Mucosa of descending colon (tissue), 3 donors: ENCODE results near the gene CLDN6. TPM values are rescaled to one million over a fixed set of nuclear protein-coding genes. Genes with fewer than 3 reads are reported as not detected.
"Not testable (repeated sequence)": the region's sequence is repeated elsewhere in the genome, so short reads cannot be mapped to it uniquely, and the experiment has no call there.

Experiments
- ATAC-seq: fragments of 200-7000 bp; cut with Tn5 transposase; one replicate; pipeline ENCODE4 v1.9.1; 2020; ENCODE audit warnings: mild to moderate bottlenecking, moderate library complexity
- DNase-seq, 3 donors: peaks; one replicate each; pipeline ENCODE4 v3.0.0-alpha.2; 2020
- H3K36me3 ChIP-seq: fragments of 200-600 bp; one replicate; pipeline ENCODE4 v1.8.0; 2021; ENCODE audit warnings: low read depth, mild to moderate bottlenecking
- H3K4me1 ChIP-seq: fragments of 200-600 bp; one replicate; pipeline ENCODE4 v1.8.0; 2021; ENCODE audit warnings: low read depth, mild to moderate bottlenecking
- H3K4me3 ChIP-seq: fragments of 200-600 bp; one replicate; pipeline ENCODE4 v1.8.0; 2021; ENCODE audit warnings: mild to moderate bottlenecking
- H3K9me3 ChIP-seq: fragments of 200-600 bp; one replicate; pipeline ENCODE4 v1.8.0; 2021; ENCODE audit warnings: mild to moderate bottlenecking
- intact Hi-C, 2 donors: fragments of 100-400 bp; cut with DNase I in 1 of 2; cut with micrococcal nuclease in 1 of 2; formaldehyde crosslinking; loops; one replicate each; pipeline versions ENCODE4 v1.11.0 to v1.11.1; 2022; cut with DNase I, micrococcal nuclease
- total RNA-seq, 3 donors: library from RNA; stranded (reverse); fragmentation: NEBNext Ultra II Directional in 2 of 3; extraction: Animal tissue kit (Norgen Biotek cat#: 25700) in 2 of 3; gene quantifications; one replicate each; pipeline versions ENCODE4 v1.2.1 to v1.2.4, GENCODE V29; 2021 to 2023
- TF ChIP-seq, protein P1 (sequence below): fragments of 200-600 bp; IDR thresholded peaks from one replicate; pipeline ENCODE4 v1.8.0; 2022; ENCODE audit warnings: antibody characterized with exemption, mild to moderate bottlenecking
- donor health status: DM: no; HTN: no; CAD: no; lungs with moderate emphysema.
- donor health status: DM: no; HTN: no; CAD: no.
- donor health status: DM: no; HTN: yes; CAD: no.

The CLDN6 gene
- total RNA-seq, 3 donors from 2014 or later, result not detected

DNA sequence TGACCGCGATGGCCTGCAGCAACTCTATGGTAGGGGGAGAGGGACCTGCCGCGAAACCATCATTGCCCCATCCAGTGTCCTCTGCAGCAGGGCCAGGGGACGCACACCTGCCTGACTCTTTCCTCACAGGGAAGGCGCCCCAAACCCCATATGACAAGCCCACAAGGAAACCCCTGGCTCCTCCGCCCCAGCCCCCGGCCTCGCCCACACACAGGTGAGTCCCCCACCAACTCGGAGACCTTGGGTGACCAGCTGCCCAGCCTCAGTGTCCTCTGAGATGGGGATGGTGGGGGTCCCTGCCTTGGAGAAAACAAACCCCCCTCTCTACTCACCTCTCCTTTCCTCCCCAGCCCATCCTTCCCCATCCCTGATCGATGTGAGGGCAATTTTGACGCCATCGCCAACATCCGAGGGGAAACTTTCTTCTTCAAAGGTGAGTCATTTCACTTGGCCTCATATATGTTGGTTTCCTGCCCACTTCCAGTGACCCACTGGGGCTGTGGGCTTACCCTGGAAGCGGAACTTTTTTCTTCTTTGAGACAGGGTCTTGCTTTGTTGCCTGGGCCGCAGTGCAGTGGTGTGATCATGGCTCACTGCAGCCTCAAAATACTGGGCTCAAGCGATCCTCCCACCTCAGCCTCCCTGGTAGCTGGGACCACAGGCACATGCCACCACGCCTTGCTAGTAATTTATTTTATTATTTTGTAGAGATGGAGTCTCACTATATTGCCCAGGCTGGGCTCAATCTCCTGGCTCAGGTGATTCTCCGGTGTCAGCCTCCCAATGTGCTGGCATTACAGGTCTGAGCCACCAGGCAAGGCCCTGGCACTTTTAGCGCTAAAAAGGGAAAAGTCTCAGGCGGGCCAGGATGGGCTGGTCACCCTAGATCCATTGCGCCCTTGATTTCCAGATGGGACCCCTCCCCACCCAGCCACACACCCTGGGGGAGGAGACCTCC is 39.5 kb upstream of the CLDN6 start:
- H3K36me3 ChIP-seq, result no peaks in the 10 kb centered on the region
- TF ChIP-seq, protein P1, sequence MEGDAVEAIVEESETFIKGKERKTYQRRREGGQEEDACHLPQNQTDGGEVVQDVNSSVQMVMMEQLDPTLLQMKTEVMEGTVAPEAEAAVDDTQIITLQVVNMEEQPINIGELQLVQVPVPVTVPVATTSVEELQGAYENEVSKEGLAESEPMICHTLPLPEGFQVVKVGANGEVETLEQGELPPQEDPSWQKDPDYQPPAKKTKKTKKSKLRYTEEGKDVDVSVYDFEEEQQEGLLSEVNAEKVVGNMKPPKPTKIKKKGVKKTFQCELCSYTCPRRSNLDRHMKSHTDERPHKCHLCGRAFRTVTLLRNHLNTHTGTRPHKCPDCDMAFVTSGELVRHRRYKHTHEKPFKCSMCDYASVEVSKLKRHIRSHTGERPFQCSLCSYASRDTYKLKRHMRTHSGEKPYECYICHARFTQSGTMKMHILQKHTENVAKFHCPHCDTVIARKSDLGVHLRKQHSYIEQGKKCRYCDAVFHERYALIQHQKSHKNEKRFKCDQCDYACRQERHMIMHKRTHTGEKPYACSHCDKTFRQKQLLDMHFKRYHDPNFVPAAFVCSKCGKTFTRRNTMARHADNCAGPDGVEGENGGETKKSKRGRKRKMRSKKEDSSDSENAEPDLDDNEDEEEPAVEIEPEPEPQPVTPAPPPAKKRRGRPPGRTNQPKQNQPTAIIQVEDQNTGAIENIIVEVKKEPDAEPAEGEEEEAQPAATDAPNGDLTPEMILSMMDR, result no peak
- no peaks in the 10 kb centered on the region for H3K9me3 ChIP-seq
- no peak for ATAC-seq
- H3K4me3 ChIP-seq, result no peak overlapping the region
- H3K4me1 ChIP-seq, result peaks cover 8% of the 10 kb centered on the region
- DNase-seq, result peak in 1 of 3 donors; percentile 56
- intact Hi-C loops, result no loop called here

DNA sequence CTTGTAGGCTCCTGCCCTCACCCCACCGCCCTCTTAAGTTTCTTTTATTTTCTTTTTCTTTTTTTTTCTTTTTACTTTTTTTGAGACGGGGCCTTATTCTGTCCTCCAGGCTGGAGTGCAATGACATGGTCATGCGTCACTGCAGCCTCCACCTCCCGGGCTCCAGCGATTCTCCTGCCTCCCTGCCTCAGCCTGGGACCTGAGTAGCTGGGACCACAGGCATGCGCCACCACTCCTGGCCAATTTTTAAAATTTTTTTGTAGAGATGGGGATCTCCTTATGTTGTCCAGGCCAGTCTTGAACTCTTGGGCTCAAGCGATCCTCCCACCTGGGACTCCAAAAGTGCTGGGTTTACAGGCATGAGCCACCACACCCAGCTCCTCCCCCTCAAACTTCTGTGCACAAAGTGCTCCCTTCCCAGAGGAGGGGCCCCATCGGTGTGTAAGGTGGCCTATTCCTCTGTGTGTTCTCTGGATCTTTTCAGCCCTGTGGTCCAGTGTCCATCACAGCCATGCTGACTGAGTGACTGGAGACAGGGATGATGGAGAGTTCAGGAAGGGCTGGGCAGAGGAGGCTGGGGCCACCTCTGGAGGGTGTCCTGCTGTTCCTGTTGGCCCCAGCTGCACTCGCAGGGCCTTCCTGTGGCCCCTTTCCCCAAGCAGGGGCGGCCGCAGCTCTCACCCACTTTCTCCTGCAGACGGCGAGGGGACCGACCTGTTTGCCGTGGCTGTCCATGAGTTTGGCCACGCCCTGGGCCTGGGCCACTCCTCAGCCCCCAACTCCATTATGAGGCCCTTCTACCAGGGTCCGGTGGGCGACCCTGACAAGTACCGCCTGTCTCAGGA is 38.6 kb upstream of the CLDN6 start:
- TF ChIP-seq, protein P1, result no peak
- DNase-seq (peak in 1 of 3 donors; percentile 55), ATAC-seq (no peak)
- Histone ChIP-seq H3K4me3 (no peak overlapping the region), H3K36me3 (no peaks in the 10 kb centered on the region), H3K4me1 (peaks cover 8% of the 10 kb centered on the region), H3K9me3 (no peaks in the 10 kb centered on the region)
- intact Hi-C loops, result no loop called here

DNA sequence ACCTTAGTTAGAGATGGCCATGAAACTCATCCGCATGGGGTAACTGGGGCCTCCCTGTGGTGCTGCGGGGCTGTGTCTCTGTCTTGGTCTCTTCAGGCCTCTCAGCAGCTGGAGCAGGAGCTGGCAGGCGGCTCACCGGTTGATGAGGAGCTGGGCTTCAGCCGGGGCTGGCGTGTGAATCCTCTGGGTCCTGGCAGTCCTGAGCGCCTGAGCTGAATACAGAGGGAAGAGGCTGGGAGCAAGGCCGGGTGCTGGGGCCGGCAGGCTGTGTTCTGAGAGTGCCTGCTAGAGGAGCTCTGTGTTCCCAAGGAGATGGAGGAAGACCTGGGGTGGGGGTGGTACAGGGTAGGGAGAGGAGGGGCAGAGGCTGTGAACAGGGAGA is 37.7 kb upstream of the CLDN6 start:
- ATAC-seq, H3K4me1 ChIP-seq, intact Hi-C loops, H3K4me3 ChIP-seq, H3K36me3 ChIP-seq, H3K9me3 ChIP-seq: not testable (repeated sequence)
- peak in 1 of 3 donors; percentile 49 for DNase-seq

DNA sequence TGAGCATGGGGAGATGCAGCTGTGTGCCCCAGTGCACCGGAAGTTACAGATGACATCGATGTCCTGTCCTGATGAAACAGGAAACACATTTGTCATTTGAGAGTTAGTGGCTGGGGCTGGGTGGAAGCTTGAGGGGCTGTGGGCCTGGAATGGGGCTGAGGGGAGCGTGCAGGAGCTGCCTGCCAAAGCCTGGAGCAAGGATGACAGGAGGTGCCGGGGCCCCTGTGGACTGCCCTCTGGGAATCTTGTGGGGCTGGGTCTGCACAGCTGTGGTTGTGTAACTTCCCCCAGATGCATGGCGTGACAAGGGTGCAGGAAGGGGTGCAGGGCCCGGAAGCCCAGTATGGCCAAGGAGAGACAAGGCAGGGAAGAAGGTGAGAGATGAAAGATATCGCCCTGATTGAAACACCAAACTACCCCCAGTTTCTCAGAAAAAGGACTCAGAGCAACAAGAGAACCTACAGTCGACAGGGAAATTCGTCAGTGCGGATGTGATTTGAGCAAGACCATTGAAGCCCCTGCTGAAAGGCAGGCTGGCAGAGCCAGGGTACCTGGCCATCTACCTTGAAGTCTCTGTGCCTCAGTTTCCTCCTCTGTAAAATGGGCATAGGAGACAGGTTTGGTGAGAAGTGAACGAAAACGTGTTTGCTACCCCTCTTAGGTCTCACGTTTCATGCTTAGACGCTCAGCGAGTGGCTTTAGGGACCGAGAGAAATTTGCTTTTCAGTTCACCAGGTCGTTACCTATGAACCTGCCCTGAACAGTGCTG is 37.2 kb upstream of the CLDN6 start:
- no peaks in the 10 kb centered on the region for H3K36me3 ChIP-seq
- TF ChIP-seq, protein P1, result no peak
- intact Hi-C loops, result no loop called here
- H3K4me3 ChIP-seq, result no peak overlapping the region
- DNase-seq, result peak in 1 of 3 donors; percentile 59
- no peaks in the 10 kb centered on the region for H3K9me3 ChIP-seq
- peaks cover 8% of the 10 kb centered on the region for H3K4me1 ChIP-seq
- no peak for ATAC-seq

DNA sequence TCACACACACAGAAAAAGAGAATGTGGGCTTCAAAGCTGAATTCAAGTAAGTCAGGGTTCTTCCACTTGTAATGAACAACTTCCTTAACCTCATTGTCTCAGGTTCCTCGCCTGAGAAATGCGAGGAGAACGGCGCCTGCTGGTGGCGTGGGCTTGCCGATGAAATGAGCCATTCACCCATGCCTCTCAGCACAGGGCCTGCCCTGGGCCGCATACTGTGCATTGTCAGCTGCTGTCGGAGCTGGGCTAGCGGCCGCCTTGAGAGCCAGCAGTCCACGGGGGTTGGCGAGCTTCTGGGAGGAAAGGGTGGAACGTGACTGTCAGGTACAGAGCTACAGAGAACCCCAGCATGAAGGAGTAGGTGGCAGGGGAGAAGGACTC is 35.3 kb upstream of the CLDN6 start:
- intact Hi-C loops, H3K4me1 ChIP-seq, H3K36me3 ChIP-seq, H3K4me3 ChIP-seq, DNase-seq, H3K9me3 ChIP-seq: not testable (repeated sequence)
- peak; percentile 28 for ATAC-seq

DNA sequence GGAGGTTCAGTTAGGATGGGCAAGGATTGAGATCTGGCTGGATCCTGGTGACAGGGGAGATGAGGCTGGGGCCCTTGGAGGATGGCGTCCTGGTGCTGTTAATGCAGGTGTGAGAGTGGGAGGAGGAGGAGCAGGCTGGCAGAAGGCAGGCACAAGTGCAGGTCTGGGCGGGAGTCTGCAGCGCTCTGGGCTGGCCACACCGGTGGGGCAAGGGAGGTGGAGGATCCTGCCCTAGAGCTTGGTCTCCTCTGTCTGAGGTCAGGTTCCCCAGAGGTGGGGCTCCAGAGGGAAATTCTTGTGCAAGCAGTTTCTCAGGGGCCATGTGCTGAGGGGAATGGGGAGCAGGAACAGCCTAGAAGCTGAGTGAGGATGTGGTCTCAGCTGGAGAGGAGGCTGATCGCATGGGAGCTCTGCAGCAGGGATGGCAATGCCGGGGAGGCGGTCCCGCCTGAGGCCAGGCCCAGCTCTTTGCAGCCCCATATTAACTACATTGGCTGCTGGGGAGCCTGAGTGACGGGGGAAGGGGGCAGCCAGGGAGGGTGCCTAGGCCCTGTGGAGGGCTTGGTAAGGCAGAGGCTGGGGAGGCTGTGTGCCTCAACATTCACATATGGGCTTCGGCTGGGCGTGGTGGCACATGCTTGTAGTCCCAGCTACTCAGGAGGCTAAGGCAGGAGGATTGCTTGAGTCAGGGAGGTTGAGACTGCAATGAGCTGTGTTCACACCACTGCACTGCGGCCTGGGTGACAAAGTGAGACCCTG is 34.8 kb upstream of the CLDN6 start:
- ATAC-seq, result peak; percentile 36

More for the DNA sequence above, 34.8 kb upstream of the CLDN6 start:
- DNase-seq, H3K36me3 ChIP-seq, intact Hi-C loops, H3K4me3 ChIP-seq, H3K9me3 ChIP-seq, H3K4me1 ChIP-seq: not testable (repeated sequence)
